ENCODE measurements around the gene TAS2R16.
A peak's percentile ranks its signal among the peaks of the same experiment; 100 is the strongest.

TAS2R16 gene

GRCh38 chr7:123030631-123031030 lies 35.1 kb upstream of the TAS2R16 start:
- ATAC-seq (ENCODE audit: low read depth), result no peak
- no peak for DNase-seq (ENCODE audit: low spot score)
- Histone ChIP-seq H3K27ac (ENCODE audit: poor library complexity, severe bottlenecking) (no peak overlapping the region), H3K36me3 (ENCODE audit: low read depth) (no peaks in the 10 kb centered on the region), H3K9me3 (ENCODE audit: severe bottlenecking) (no peaks in the 10 kb centered on the region), H3K27me3 (ENCODE audit: insufficient read depth, poor library complexity, severe bottlenecking) (no peaks in the 10 kb centered on the region), H3K4me1 (ENCODE audit: insufficient read depth, poor library complexity, severe bottlenecking) (peaks cover 3% of the 10 kb centered on the region), H3K4me3 (ENCODE audit: severe bottlenecking) (no peak overlapping the region)
- TF ChIP-seq, protein P1, sequence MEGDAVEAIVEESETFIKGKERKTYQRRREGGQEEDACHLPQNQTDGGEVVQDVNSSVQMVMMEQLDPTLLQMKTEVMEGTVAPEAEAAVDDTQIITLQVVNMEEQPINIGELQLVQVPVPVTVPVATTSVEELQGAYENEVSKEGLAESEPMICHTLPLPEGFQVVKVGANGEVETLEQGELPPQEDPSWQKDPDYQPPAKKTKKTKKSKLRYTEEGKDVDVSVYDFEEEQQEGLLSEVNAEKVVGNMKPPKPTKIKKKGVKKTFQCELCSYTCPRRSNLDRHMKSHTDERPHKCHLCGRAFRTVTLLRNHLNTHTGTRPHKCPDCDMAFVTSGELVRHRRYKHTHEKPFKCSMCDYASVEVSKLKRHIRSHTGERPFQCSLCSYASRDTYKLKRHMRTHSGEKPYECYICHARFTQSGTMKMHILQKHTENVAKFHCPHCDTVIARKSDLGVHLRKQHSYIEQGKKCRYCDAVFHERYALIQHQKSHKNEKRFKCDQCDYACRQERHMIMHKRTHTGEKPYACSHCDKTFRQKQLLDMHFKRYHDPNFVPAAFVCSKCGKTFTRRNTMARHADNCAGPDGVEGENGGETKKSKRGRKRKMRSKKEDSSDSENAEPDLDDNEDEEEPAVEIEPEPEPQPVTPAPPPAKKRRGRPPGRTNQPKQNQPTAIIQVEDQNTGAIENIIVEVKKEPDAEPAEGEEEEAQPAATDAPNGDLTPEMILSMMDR (IDR thresholded peaks at IDR 0.05; ENCODE audit: poor library complexity, severe bottlenecking), result no peak

- DNase-seq (ENCODE audit: low spot score), result no peak
- H3K27me3 ChIP-seq (ENCODE audit: insufficient read depth, poor library complexity, severe bottlenecking), result no peaks in the 10 kb centered on the region
- H3K9me3 ChIP-seq (ENCODE audit: severe bottlenecking), result no peaks in the 10 kb centered on the region
- no peak overlapping the region for H3K4me3 ChIP-seq (ENCODE audit: severe bottlenecking)
- H3K36me3 ChIP-seq (ENCODE audit: low read depth), result no peaks in the 10 kb centered on the region
- no peak overlapping the region for H3K27ac ChIP-seq (ENCODE audit: poor library complexity, severe bottlenecking)
- TF ChIP-seq, protein P1 (IDR thresholded peaks at IDR 0.05; ENCODE audit: poor library complexity, severe bottlenecking), result no peak
- ATAC-seq (ENCODE audit: low read depth), result no peak
- peaks cover 21% of the 10 kb centered on the region for H3K4me1 ChIP-seq (ENCODE audit: insufficient read depth, poor library complexity, severe bottlenecking)
Observed at GRCh38 chr7:123028339-123028738, 32.8 kb upstream of the TAS2R16 start.

DNA sequence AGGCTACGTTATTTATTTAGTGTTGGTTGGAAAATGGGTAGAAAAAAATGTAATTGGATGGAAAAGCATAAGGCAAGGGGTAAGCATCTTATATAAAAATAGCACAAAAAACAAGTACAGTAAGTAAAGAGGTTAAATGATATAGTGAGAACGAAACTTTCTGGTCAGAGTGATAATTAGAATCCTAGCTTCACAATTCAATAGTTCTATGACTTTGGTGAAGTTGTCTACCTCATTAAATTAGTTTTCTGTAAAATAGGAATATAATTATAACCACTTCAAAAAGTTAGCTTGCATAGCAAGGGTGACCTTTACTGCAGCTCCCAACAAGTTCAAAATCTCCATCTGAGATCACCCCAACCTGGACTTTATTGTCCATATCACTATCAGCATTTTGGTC lies 30.8 kb upstream of the TAS2R16 start:
- TF ChIP-seq, protein P1 (IDR thresholded peaks at IDR 0.05; ENCODE audit: poor library complexity, severe bottlenecking), result no peak
- ATAC-seq (ENCODE audit: low read depth) (no peak), DNase-seq (ENCODE audit: low spot score) (no peak)
- Histone ChIP-seq H3K27me3 (ENCODE audit: insufficient read depth, poor library complexity, severe bottlenecking) (no peaks in the 10 kb centered on the region), H3K9me3 (ENCODE audit: severe bottlenecking) (no peaks in the 10 kb centered on the region), H3K36me3 (ENCODE audit: low read depth) (no peaks in the 10 kb centered on the region), H3K27ac (ENCODE audit: poor library complexity, severe bottlenecking) (peak overlapping the region; percentile 89), H3K4me1 (ENCODE audit: insufficient read depth, poor library complexity, severe bottlenecking) (peaks cover 22% of the 10 kb centered on the region), H3K4me3 (ENCODE audit: severe bottlenecking) (no peak overlapping the region)

DNA sequence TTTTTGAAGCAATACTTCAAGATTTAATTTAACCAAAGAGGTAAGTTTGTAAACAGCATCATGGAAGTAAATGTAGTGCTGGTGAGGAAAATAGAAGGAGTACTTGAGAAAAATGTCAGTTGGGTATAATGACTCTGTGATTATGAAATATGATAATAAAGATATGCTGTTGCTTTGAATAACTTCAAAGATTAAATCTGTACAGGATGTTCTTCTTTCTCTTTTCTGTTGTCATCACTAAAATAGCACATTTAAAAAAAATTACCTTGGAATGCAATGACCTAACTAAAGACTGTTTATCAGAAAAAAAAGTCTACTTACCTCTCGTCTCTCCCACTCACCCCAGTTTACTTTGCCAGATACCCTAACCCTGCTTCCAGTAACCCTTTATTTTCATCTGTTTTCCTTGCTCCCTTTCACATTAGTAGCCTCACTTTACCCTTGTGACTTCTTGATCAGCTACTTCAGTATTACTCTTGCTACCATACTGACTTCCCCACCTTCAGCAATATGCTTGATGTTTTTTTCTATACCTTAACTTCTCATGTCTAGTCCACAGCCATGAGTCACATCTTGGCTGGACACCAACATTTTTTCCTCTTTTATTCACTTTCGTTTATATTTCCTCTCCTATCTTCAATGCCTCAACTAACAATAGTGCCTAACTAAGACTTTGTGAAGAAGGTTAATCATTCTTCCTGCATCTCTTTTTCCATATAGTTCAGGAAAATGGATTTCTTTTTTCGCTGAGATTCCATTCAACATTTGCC lies 29.7 kb upstream of the TAS2R16 start:
- no peaks in the 10 kb centered on the region for H3K9me3 ChIP-seq (ENCODE audit: severe bottlenecking)
- H3K4me3 ChIP-seq (ENCODE audit: severe bottlenecking), result no peak overlapping the region
- TF ChIP-seq, protein P1 (IDR thresholded peaks at IDR 0.05; ENCODE audit: poor library complexity, severe bottlenecking), result no peak
- ATAC-seq (ENCODE audit: low read depth) (peak; percentile 79), DNase-seq (ENCODE audit: low spot score) (no peak)
- H3K27ac ChIP-seq (ENCODE audit: poor library complexity, severe bottlenecking), result peak overlapping the region; percentile 89
- H3K27me3 ChIP-seq (ENCODE audit: insufficient read depth, poor library complexity, severe bottlenecking), result no peaks in the 10 kb centered on the region
- H3K36me3 ChIP-seq (ENCODE audit: low read depth), result no peaks in the 10 kb centered on the region
- H3K4me1 ChIP-seq (ENCODE audit: insufficient read depth, poor library complexity, severe bottlenecking), result peaks cover 22% of the 10 kb centered on the region

- TF ChIP-seq, protein P1 (IDR thresholded peaks at IDR 0.05; ENCODE audit: poor library complexity, severe bottlenecking), result no peak
- H3K36me3 ChIP-seq (ENCODE audit: low read depth), result no peaks in the 10 kb centered on the region
- no peak for DNase-seq (ENCODE audit: low spot score)
- H3K4me3 ChIP-seq (ENCODE audit: severe bottlenecking), result no peak overlapping the region
- no peak for ATAC-seq (ENCODE audit: low read depth)
- H3K9me3 ChIP-seq (ENCODE audit: severe bottlenecking), result no peaks in the 10 kb centered on the region
- H3K27me3 ChIP-seq (ENCODE audit: insufficient read depth, poor library complexity, severe bottlenecking), result no peaks in the 10 kb centered on the region
- H3K27ac ChIP-seq (ENCODE audit: poor library complexity, severe bottlenecking), result peak overlapping the region; percentile 89
- H3K4me1 ChIP-seq (ENCODE audit: insufficient read depth, poor library complexity, severe bottlenecking), result peaks cover 22% of the 10 kb centered on the region
Observed at GRCh38 chr7:123023126-123023525, 27.6 kb upstream of the TAS2R16 start.

Measured in RWPE2 (cell line).